ENCODE results near the gene DUSP6.

DNA sequence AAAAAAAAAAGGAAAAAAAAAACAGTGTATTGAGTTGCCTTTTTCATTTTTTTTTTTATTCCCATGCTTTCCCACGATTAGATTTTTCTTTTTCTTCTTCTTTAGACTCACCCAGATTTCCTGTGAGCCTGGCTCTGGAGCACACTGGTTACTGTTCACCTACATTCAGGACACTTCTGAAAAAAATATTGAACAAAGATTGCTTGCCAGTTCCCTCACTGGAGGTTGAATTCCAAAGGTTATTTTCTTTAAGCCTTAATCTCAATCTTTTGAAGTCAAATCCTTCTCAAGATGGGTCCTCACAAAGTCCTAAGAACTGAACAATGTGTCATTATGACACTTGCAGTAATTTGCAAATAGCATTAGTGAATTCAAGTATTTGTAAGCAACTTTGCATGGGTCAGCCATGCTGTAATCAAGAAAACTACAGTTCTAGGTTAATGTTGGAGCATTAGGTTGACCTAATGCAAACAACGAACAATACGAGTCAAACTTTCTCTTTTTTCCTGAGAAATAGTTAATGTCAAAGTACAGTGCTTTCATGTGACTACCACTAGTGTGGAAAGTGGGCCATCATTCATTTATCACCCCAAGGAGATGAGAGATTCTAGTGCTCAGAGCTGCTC lies 49.2 kb upstream of the DUSP6 start:
- TF ChIP-seq, protein P1, sequence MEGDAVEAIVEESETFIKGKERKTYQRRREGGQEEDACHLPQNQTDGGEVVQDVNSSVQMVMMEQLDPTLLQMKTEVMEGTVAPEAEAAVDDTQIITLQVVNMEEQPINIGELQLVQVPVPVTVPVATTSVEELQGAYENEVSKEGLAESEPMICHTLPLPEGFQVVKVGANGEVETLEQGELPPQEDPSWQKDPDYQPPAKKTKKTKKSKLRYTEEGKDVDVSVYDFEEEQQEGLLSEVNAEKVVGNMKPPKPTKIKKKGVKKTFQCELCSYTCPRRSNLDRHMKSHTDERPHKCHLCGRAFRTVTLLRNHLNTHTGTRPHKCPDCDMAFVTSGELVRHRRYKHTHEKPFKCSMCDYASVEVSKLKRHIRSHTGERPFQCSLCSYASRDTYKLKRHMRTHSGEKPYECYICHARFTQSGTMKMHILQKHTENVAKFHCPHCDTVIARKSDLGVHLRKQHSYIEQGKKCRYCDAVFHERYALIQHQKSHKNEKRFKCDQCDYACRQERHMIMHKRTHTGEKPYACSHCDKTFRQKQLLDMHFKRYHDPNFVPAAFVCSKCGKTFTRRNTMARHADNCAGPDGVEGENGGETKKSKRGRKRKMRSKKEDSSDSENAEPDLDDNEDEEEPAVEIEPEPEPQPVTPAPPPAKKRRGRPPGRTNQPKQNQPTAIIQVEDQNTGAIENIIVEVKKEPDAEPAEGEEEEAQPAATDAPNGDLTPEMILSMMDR (IDR thresholded peaks at IDR 0.05) = no peak
- no peak for TF ChIP-seq EZH2 (IDR thresholded peaks at IDR 0.05; ENCODE audit: borderline replicate concordance, insufficient read depth, low read depth, low read length, poor library complexity, severe bottlenecking)
